Esophagus squamous epithelium (tissue), 5 donors: ENCODE data around the gene FBXW5. TPM values are rescaled to one million over a fixed set of nuclear protein-coding genes. Genes with fewer than 3 reads are reported as not detected.
A peak's percentile ranks its signal among the peaks of the same experiment; 100 is the strongest.

Source experiments
- DNase-seq: peaks from one replicate; lab custom pipeline; 2025; lab: John Stamatoyannopoulos, UW
- H3K27ac ChIP-seq, 4 donors: fragments of 200-600 bp; sonication (generic); one replicate each; pipeline ENCODE4 v1.5.1; 2016 to 2019; ENCODE audit warnings: mild to moderate bottlenecking in 1 of 4
- H3K27me3 ChIP-seq, 4 donors: fragments of 200-600 bp; sonication (generic); 1 replicate in 3 of 4; 2 replicates in 1 of 4; pipeline versions ENCODE4 v1.5.1 to v1.6.0; 2017 to 2021; ENCODE audit warnings: antibody characterized with exemption in 1 of 4
- H3K36me3 ChIP-seq, 3 donors: fragments of 200-600 bp; sonication (generic); one replicate each; pipeline ENCODE4 v1.5.1; 2016 to 2019
- H3K4me1 ChIP-seq, 3 donors: fragments of 200-600 bp; sonication (generic); one replicate each; pipeline ENCODE4 v1.5.1; 2017 to 2019
- H3K4me3 ChIP-seq, 4 donors: fragments of 200-600 bp; sonication (generic); 1 replicate in 3 of 4; 2 replicates in 1 of 4; pipeline ENCODE4 v1.5.1; 2016 to 2019; ENCODE audit warnings: mild to moderate bottlenecking in 2 of 4, moderate library complexity in 1 of 4
- H3K9me3 ChIP-seq, 3 donors: fragments of 200-600 bp; sonication (generic); one replicate each; pipeline ENCODE4 v1.5.1; 2016 to 2019
- POLR2A ChIP-seq, 4 donors: fragments of 450-650 bp; IDR thresholded peaks; one replicate each; pipeline ENCODE4 v1.6.1; 2017; ENCODE audit warnings: antibody characterized with exemption in 4 of 4, mild to moderate bottlenecking in 4 of 4, moderate library complexity in 3 of 4
- WGBS, 2 donors: methylation state at CpG; one replicate each; pipeline ENCODE4 v1.1.5; 2018; 5-methylcytosine and 5-hydroxymethylcytosine counted together
- intact Hi-C: fragments of 100-400 bp; cut with DNase I; formaldehyde crosslinking; loops from one replicate; pipeline ENCODE4 v1.15.0; 2022
- total RNA-seq, 4 donors: library from RNA; depleted of rRNA; stranded (reverse); fragments of >200 nt; gene quantifications; one replicate each; pipeline ENCODE4 v1.1.0, GENCODE V29; 2016
- TF ChIP-seq, protein P1 (sequence below), 6 experiments: fragments of 450-650 bp in 4 of 6; fragments of 200-600 bp in 2 of 6; sonication (generic) in 2 of 6; IDR thresholded peaks; one replicate each; pipeline ENCODE4 v1.5.1; 2016 to 2019; ENCODE audit warnings: antibody characterized with exemption in 6 of 6, mild to moderate bottlenecking in 4 of 6, moderate library complexity in 4 of 6
- donor health status: DM: yes; HTN: yes; CAD: no.

FBXW5 gene
- total RNA-seq, 4 donors from 2014 or later, result 146 to 210 (median 163) TPM

DNA sequence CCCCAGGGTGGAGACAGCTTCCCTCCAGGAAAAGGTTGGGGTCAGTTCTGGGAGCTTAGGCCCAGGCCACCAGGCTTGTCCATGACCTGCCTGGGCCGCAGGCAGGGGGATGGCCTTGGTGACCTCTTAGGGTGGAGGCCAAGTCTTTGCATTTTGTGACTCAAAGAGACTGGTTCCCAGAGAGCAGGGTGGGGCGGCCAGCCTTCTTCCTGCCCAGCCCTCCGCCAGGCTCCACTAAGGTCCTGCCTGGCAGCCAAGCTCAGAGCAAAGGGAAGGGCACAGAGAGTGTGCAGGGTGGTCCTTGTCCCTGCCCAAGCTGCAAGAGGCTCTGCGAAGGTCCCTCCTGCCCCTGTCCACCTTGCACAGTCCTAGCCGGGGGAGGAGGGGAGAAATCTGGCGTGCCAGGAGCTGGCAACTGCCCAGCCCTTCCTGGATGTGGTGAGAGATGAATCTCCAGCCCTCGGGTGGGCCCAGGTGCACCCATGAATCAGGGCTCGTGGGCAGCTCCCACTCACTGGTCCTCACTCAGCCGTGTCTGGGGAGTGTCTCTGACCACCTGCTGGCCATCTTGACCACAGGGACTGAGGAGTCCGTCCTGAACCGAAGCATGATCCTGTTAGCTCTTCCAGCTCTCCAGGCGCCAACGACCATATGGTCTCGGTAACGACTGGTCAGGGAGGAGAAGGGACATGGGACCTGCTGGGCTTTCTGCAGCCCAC, 30.4 kb upstream of the FBXW5 start:
- Histone ChIP-seq H3K4me1 (peaks cover 13 to 56% (median 23%) of the 10 kb centered on the region in 3 donors), H3K27me3 (peaks cover 0 to 13% (median 0%) of the 10 kb centered on the region in 4 donors), H3K4me3 (peak overlapping the region in 1 of 4 donors; percentile 7), H3K36me3 (no peaks in the 10 kb centered on the region), H3K9me3 (no peaks in the 10 kb centered on the region), H3K27ac (peak overlapping the region; percentile 39 to 82 (median 70))
- no peak for DNase-seq
- TF ChIP-seq, protein P1, sequence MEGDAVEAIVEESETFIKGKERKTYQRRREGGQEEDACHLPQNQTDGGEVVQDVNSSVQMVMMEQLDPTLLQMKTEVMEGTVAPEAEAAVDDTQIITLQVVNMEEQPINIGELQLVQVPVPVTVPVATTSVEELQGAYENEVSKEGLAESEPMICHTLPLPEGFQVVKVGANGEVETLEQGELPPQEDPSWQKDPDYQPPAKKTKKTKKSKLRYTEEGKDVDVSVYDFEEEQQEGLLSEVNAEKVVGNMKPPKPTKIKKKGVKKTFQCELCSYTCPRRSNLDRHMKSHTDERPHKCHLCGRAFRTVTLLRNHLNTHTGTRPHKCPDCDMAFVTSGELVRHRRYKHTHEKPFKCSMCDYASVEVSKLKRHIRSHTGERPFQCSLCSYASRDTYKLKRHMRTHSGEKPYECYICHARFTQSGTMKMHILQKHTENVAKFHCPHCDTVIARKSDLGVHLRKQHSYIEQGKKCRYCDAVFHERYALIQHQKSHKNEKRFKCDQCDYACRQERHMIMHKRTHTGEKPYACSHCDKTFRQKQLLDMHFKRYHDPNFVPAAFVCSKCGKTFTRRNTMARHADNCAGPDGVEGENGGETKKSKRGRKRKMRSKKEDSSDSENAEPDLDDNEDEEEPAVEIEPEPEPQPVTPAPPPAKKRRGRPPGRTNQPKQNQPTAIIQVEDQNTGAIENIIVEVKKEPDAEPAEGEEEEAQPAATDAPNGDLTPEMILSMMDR (IDR thresholded peaks at IDR 0.05), result no peak
- no peak for TF ChIP-seq POLR2A (IDR thresholded peaks at IDR 0.05)
- intact Hi-C loops, result no loop called here
- WGBS, 2 donors, result 50% methylated on average over 4 of the region's 15 CpGs; no CpG with 5 or more reads in 1 of the 2 donors

DNA sequence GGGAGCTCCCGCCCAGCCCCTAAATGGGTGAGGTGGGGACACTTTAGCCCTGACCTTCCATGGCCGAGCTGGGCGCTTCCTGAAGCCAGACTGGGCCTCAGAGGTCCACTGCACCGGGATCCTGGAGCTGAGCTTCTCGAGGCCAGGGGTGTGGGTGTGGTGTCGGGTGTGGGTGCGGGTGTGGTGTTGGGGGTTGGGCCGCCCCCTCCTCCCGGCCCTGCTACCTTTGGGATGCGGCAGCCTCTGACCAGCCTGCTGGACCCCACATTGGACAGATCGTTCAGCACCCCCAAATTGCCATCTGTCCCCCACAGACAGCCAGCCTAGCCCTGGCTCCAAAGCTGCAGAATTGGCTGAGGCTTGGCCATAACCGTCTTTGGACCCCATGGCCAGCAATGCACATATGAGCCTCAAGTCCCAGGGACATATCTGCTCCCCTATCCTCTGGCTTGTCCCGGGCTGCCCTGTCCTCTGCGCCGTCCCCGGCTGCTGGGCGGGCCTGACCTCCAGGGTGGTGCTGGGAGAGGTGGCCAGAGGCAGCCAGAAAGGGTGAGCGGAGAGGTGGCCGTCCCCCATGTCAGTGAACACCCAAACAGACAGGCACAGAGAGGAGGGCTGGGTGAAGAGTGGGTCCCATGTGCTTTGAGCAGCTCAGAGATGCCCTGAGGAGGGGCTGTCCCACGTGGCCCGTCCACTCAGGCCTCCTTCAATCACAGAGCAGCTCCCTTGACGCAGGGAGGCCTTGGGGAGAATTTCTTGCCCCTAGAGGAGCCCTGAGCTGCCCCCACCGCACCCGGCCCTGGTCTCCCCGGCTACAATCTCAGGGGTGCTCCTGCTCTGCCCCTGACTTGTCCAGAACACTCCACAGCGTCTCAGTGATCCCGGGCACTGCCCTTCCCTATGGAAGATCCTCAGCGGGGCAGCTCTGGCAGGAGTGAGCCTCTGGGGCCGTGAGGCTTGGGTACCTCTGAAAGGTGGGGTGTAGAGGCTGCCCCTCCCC, 29.4 kb upstream of the FBXW5 start:
- TF ChIP-seq, protein P1 (IDR thresholded peaks at IDR 0.05), result no peak
- TF ChIP-seq POLR2A (IDR thresholded peaks at IDR 0.05), result no peak
- no peaks in the 10 kb centered on the region for H3K9me3 ChIP-seq
- no peaks in the 10 kb centered on the region for H3K36me3 ChIP-seq
- intact Hi-C loops, result no loop called here
- peaks cover 13 to 51% (median 23%) of the 10 kb centered on the region in 3 donors for H3K4me1 ChIP-seq
- H3K27me3 ChIP-seq, result peaks cover 0 to 22% (median 0%) of the 10 kb centered on the region in 4 donors
- no peak overlapping the region for H3K4me3 ChIP-seq
- 78% methylated on average over 5 of the region's 29 CpGs; no CpG with 5 or more reads in 1 of the 2 donors for WGBS, 2 donors
- DNase-seq, result no peak
- peak overlapping the region in 2 of 4 donors; percentile 61 to 80 for H3K27ac ChIP-seq

DNA sequence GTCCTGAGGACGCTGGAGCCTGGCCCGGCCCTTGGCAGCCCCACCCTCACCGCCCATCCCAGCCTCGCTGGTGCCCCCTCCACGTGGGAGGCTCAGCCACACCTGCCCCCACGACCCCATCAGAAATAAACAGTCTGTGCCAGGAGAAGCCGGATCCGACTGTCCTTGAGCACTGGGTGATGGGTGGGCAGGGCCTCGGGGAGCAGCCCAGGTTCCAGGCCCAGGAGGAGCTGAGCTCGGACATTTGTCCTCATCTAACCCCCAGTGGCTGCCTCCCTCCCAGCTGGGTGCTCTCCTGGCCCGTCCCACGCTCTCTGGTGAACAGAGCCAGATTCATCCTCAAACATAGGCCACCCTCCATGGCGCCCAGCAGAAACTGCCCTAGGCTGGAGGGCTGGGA, 28.2 kb upstream of the FBXW5 start:
- peaks cover 0 to 26% (median 0%) of the 10 kb centered on the region in 4 donors for H3K27me3 ChIP-seq
- no peak for DNase-seq
- no peaks in the 10 kb centered on the region for H3K36me3 ChIP-seq
- peaks cover 13 to 40% (median 19%) of the 10 kb centered on the region in 3 donors for H3K4me1 ChIP-seq
- H3K27ac ChIP-seq, result no peak overlapping the region
- TF ChIP-seq POLR2A (IDR thresholded peaks at IDR 0.05), result no peak
- TF ChIP-seq, protein P1 (IDR thresholded peaks at IDR 0.05), result no peak
- H3K4me3 ChIP-seq, result no peak overlapping the region
- intact Hi-C loops, result no loop called here
- WGBS, 2 donors, result 44% methylated on average over 5 of the region's 13 CpGs; no CpG with 5 or more reads in 1 of the 2 donors
- no peaks in the 10 kb centered on the region for H3K9me3 ChIP-seq

DNA sequence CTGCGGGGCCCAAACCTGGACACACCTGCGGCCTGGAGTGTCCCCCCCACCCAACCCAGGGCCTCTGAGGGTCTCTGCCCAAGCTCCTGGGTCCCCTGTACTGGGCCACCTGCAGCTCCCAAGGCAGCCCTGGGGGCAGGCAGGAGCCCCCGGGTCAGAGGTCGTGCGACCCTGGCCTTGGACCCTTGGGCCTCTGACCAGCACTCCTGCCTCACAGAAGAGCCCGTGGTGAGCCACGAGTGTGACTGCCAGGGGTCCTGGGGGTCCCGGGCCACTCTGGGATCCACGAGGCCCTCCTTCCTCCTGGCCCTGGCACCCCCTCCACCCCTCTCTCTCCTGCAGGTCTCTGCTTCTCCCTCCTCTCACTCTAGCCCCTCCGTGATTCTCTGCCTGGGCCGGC, 27.8 kb upstream of the FBXW5 start:
- no peaks in the 10 kb centered on the region for H3K36me3 ChIP-seq
- TF ChIP-seq POLR2A (IDR thresholded peaks at IDR 0.05), result no peak
- TF ChIP-seq, protein P1 (IDR thresholded peaks at IDR 0.05), result no peak
- WGBS, 2 donors, result 10 to 60% methylated on average over 2 to 5 of the region's 11 CpGs
- no peak overlapping the region for H3K4me3 ChIP-seq
- intact Hi-C loops, result no loop called here
- H3K4me1 ChIP-seq, result peaks cover 13 to 36% (median 14%) of the 10 kb centered on the region in 3 donors
- H3K27me3 ChIP-seq, result peaks cover 0 to 24% (median 0%) of the 10 kb centered on the region in 4 donors
- DNase-seq, result no peak
- no peak overlapping the region for H3K27ac ChIP-seq
- H3K9me3 ChIP-seq, result no peaks in the 10 kb centered on the region
